ENCODE measurements around the gene SPINT3. TPM values are rescaled to one million over a fixed set of nuclear protein-coding genes. Genes with fewer than 3 reads are reported as not detected.

SPINT3 gene
- total RNA-seq, 1 donor: not detected

DNA sequence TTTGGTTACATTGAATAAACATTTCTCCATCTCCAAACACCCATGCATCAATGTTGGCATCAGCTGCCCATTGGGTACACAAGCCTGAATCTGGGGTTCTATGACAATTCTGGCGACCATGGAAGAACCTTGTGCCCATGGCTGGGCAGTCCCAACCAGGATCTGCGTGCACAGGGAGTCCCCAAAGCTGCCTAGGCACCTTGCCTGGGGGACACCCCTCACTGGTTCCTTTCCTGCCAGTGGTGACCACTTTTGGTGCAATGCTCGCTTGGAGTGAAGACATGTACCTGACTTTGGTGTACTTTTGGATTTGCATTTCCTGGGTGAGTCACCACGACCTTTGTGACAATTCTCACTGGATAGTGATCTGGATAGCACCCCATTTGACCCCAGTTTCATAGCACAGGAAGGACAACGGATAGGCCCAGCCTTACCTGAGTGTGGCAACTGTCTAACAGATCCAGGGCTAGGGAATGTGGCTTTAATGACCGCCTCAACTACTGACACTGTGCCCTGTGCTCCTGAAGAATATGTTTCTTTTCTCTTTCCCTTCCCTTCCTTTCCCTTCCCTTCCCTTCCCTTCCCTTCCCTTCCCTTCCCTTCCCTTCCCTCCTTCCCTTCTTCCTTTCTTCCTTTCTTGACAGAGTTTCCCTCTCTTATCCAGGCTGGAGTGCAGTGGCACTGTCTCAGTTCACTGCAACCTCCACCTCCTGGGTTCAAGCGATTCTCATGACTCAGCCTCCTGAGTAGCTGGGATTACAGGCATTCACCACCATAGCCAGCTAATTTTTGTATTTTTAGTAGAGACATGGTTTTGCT is 7.1 kb downstream of the SPINT3 start:
- no peak overlapping the region for H2AFZ ChIP-seq (ENCODE audit: low read length)
- no peak overlapping the region for H3K4me2 ChIP-seq (ENCODE audit: insufficient read depth, low read length)
- no peak overlapping the region for H3K4me3 ChIP-seq (ENCODE audit: insufficient read depth, low read length)
- H3K27ac ChIP-seq (ENCODE audit: low read depth, low read length): no peak overlapping the region
- no peak for DNase-seq (ENCODE audit: insufficient read length, low spot score, missing footprints)
- no peaks in the 10 kb centered on the region for H3K79me2 ChIP-seq (ENCODE audit: insufficient read depth, low read length)
- no peaks in the 10 kb centered on the region for H4K20me1 ChIP-seq (ENCODE audit: insufficient read depth, low read length)
- no peaks in the 10 kb centered on the region for H3K36me3 ChIP-seq (ENCODE audit: insufficient read depth, low read length)
- peaks cover 5% of the 10 kb centered on the region for H3K27me3 ChIP-seq (ENCODE audit: insufficient read depth, low read length)
- no peaks in the 10 kb centered on the region for H3K9me3 ChIP-seq (ENCODE audit: low read depth, low read length)
- no peaks in the 10 kb centered on the region for H3K4me1 ChIP-seq (ENCODE audit: insufficient read depth, low read length)
- no peak for TF ChIP-seq CTCF (IDR thresholded peaks at IDR 0.05; ENCODE audit: extremely low read depth, low read depth, low read length)

DNA sequence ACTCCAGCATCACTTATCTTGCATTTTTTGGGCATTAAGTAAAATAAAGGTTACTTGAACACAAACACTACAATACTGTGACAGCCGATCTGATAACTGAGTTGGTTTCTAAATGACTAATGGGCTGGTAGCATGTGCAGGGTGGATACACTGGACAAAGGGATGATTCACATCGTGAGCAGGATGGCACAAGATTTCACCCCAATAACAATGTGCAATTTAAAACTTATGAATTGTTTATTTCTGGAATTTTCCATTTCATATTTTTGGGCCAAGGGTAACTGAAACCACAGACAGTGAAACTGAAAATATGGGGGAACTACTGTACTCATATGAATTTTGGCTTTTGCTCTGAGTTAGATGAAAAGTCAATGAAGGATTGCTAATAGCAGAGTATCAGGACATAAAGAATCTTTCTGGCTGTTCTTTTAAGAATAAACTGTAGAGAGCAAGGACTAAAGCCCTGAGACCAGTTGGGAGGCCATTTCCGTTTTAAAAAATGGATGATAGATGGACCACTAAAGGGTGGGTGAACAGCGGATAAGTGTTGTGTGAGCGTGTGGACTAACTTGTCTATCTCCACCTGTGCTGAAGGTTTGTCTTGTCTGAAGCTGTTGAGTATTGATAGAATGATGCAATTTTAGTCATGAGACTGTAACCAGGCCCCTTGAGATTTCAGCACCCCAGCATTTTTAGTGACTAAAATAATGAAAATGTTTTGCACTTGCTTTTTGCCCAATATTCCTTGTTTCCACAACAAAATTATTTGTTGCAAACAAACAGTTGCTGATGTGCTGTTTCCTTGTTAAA is 8.2 kb downstream of the SPINT3 start:
- Histone ChIP-seq H3K4me2 (ENCODE audit: insufficient read depth, low read length) (no peak overlapping the region), H3K79me2 (ENCODE audit: insufficient read depth, low read length) (no peaks in the 10 kb centered on the region), H3K27me3 (ENCODE audit: insufficient read depth, low read length) (peaks cover 4% of the 10 kb centered on the region), H3K4me1 (ENCODE audit: insufficient read depth, low read length) (no peaks in the 10 kb centered on the region), H3K27ac (ENCODE audit: low read depth, low read length) (no peak overlapping the region), H2AFZ (ENCODE audit: low read length) (no peak overlapping the region), H3K4me3 (ENCODE audit: insufficient read depth, low read length) (no peak overlapping the region), H3K36me3 (ENCODE audit: insufficient read depth, low read length) (no peaks in the 10 kb centered on the region), H3K9me3 (ENCODE audit: low read depth, low read length) (no peaks in the 10 kb centered on the region), H4K20me1 (ENCODE audit: insufficient read depth, low read length) (no peaks in the 10 kb centered on the region)
- no peak for DNase-seq (ENCODE audit: insufficient read length, low spot score, missing footprints)
- no peak for TF ChIP-seq CTCF (IDR thresholded peaks at IDR 0.05; ENCODE audit: extremely low read depth, low read depth, low read length)

- TF ChIP-seq CTCF (IDR thresholded peaks at IDR 0.05; ENCODE audit: extremely low read depth, low read depth, low read length): no peak
Measured at GRCh38 chr20:45506398-45506797, 9.0 kb downstream of the SPINT3 start.

GRCh38 chr20:45503403-45503802 is 12.0 kb downstream of the SPINT3 start:
- Histone ChIP-seq H3K36me3 (ENCODE audit: insufficient read depth, low read length) (no peaks in the 10 kb centered on the region), H3K27me3 (ENCODE audit: insufficient read depth, low read length) (peaks cover 15% of the 10 kb centered on the region), H4K20me1 (ENCODE audit: insufficient read depth, low read length) (no peaks in the 10 kb centered on the region), H2AFZ (ENCODE audit: low read length) (no peak overlapping the region), H3K4me3 (ENCODE audit: insufficient read depth, low read length) (no peak overlapping the region), H3K4me1 (ENCODE audit: insufficient read depth, low read length) (no peaks in the 10 kb centered on the region), H3K4me2 (ENCODE audit: insufficient read depth, low read length) (no peak overlapping the region), H3K79me2 (ENCODE audit: insufficient read depth, low read length) (no peaks in the 10 kb centered on the region), H3K27ac (ENCODE audit: low read depth, low read length) (no peak overlapping the region), H3K9me3 (ENCODE audit: low read depth, low read length) (no peaks in the 10 kb centered on the region)
- no peak for TF ChIP-seq CTCF (IDR thresholded peaks at IDR 0.05; ENCODE audit: extremely low read depth, low read depth, low read length)
- no peak for DNase-seq (ENCODE audit: insufficient read length, low spot score, missing footprints)

More at GRCh38 chr20:45506398-45506797, 9.0 kb downstream of the SPINT3 start:
- Histone ChIP-seq H3K27me3 (ENCODE audit: insufficient read depth, low read length) (peaks cover 4% of the 10 kb centered on the region), H3K9me3 (ENCODE audit: low read depth, low read length) (no peaks in the 10 kb centered on the region), H3K79me2 (ENCODE audit: insufficient read depth, low read length) (no peaks in the 10 kb centered on the region), H3K27ac (ENCODE audit: low read depth, low read length) (no peak overlapping the region), H2AFZ (ENCODE audit: low read length) (no peak overlapping the region), H3K4me2 (ENCODE audit: insufficient read depth, low read length) (no peak overlapping the region), H3K4me1 (ENCODE audit: insufficient read depth, low read length) (no peaks in the 10 kb centered on the region), H3K36me3 (ENCODE audit: insufficient read depth, low read length) (no peaks in the 10 kb centered on the region), H4K20me1 (ENCODE audit: insufficient read depth, low read length) (no peaks in the 10 kb centered on the region), H3K4me3 (ENCODE audit: insufficient read depth, low read length) (no peak overlapping the region)
- no peak for DNase-seq (ENCODE audit: insufficient read length, low spot score, missing footprints)
